ENCODE data around the gene DMGDH.

Gene DMGDH

GRCh38 chr5:79069488-79070349 is at the start of gene DMGDH, which contains the start of gene BHMT2:
TSS of gene DMGDH (minus strand) at chr5:79069674. CDS start at chr5:79069620, 54 bp downstream.
TSS of gene BHMT2 (plus strand) at chr5:79069767. CDS start at chr5:79069783, 16 bp downstream.
- Histone ChIP-seq H3K4me2 (no peak within 1 kb of the TSS), H3K9me3 (replicated peaks in 1 of 11) (peaks cover 10 to 24% (median 17%) of the 10 kb centered on the region in 11 experiments; a peak in 19 of 22 replicates), H3K4me3 (no peak within 1 kb of the TSS), H3K9ac (no peak within 1 kb of the TSS), H3K36me3 (no peaks in the 10 kb centered on the region), H4K20me1 (no peaks in the 10 kb centered on the region), H3K27ac (no peak within 1 kb of the TSS), H3K27me3 (no peaks in the 10 kb centered on the region), H3K4me1 (no peaks in the 10 kb centered on the region)
- TF ChIP-seq Cebpa-rat (IDR thresholded peaks at IDR 0.05), result no peak

GRCh38 chr5:79112703-79113058 is 43.2 kb upstream of the DMGDH start:
- Histone ChIP-seq H3K4me3 (no peak overlapping the region), H4K20me1 (no peaks in the 10 kb centered on the region), H3K36me3 (no peaks in the 10 kb centered on the region), H3K27me3 (no peaks in the 10 kb centered on the region), H3K9me3 (replicated peaks in 1 of 11) (peaks cover 0 to 10% (median 5%) of the 10 kb centered on the region in 11 experiments; a peak in 10 of 22 replicates), H3K4me1 (peaks cover 0 to 15% (median under 1%) of the 10 kb centered on the region in 10 experiments; a peak in 12 of 20 replicates), H3K9ac (no peak overlapping the region), H3K4me2 (no peak overlapping the region), H3K27ac (no peak overlapping the region)
- TF ChIP-seq Cebpa-rat (IDR thresholded peaks at IDR 0.05), result no peak

- Histone ChIP-seq H3K4me3 (no peak overlapping the region), H3K4me1 (peaks cover 3 to 20% (median 6%) of the 10 kb centered on the region in 10 experiments; a peak in 14 of 20 replicates), H3K36me3 (no peaks in the 10 kb centered on the region), H3K27ac (no peak overlapping the region), H3K4me2 (no peak overlapping the region), H3K27me3 (no peaks in the 10 kb centered on the region), H4K20me1 (no peaks in the 10 kb centered on the region), H3K9ac (no peak overlapping the region), H3K9me3 (replicated peaks in 1 of 11) (peaks cover 0 to 10% (median 5%) of the 10 kb centered on the region in 11 experiments; a peak in 10 of 22 replicates)
- TF ChIP-seq Cebpa-rat (IDR thresholded peaks at IDR 0.05), result no peak
These were observed 42.7 kb upstream of the DMGDH start for GRCh38 chr5:79111960-79112702.

GRCh38 chr5:79111387-79111959 is 42.0 kb upstream of the DMGDH start, which contains the start of gene BHMT:
TSS of gene BHMT (plus strand) at chr5:79111809. CDS start at chr5:79111886, 77 bp downstream.
- Histone ChIP-seq H3K9ac (no peak within 1 kb of the TSS), H3K4me3 (no peak within 1 kb of the TSS), H3K36me3 (no peaks in the 10 kb centered on the region), H3K27ac (no peak within 1 kb of the TSS), H3K27me3 (no peaks in the 10 kb centered on the region), H4K20me1 (no peaks in the 10 kb centered on the region), H3K4me1 (peaks cover 10 to 27% (median 11%) of the 10 kb centered on the region in 10 experiments; a peak in 14 of 20 replicates), H3K9me3 (replicated peaks in 1 of 11) (peaks cover 0 to 10% (median 5%) of the 10 kb centered on the region in 11 experiments; a peak in 10 of 22 replicates), H3K4me2 (no peak within 1 kb of the TSS)
- TF ChIP-seq Cebpa-rat (IDR thresholded peaks at IDR 0.05), result no peak

- Histone ChIP-seq H3K27ac (no peak overlapping the region), H3K4me2 (no peak overlapping the region)
- TF ChIP-seq Cebpa-rat (IDR thresholded peaks at IDR 0.05), result no peak
These were observed 40.3 kb upstream of the DMGDH start for GRCh38 chr5:79109527-79110492.

GRCh38 chr5:79108792-79109191 is 39.3 kb upstream of the DMGDH start:
- H3K9ac ChIP-seq, result no peak overlapping the region
- H3K27ac ChIP-seq, result no peak overlapping the region
- no peaks in the 10 kb centered on the region for H4K20me1 ChIP-seq
- H3K4me2 ChIP-seq, result 0 out of 22 replicates have a peak overlapping the region, but pooled peaks of 1 of the 11 experiments have one; percentile 83
- H3K4me1 ChIP-seq, result peaks cover 10 to 34% (median 11%) of the 10 kb centered on the region in 10 experiments; a peak in 14 of 20 replicates
- H3K9me3 ChIP-seq (replicated peaks in 1 of 11), result peaks cover 0 to 10% (median 5%) of the 10 kb centered on the region in 11 experiments; a peak in 10 of 22 replicates
- no peak for TF ChIP-seq Cebpa-rat (IDR thresholded peaks at IDR 0.05)
- no peak overlapping the region for H3K4me3 ChIP-seq
- H3K27me3 ChIP-seq, result no peaks in the 10 kb centered on the region
- no peaks in the 10 kb centered on the region for H3K36me3 ChIP-seq

More at GRCh38 chr5:79109527-79110492, 40.3 kb upstream of the DMGDH start:
- H4K20me1 ChIP-seq, result no peaks in the 10 kb centered on the region
- peaks cover 0 to 10% (median 5%) of the 10 kb centered on the region in 11 experiments; a peak in 10 of 22 replicates for H3K9me3 ChIP-seq (replicated peaks in 1 of 11)
- no peaks in the 10 kb centered on the region for H3K36me3 ChIP-seq
- peaks cover 10 to 34% (median 11%) of the 10 kb centered on the region in 10 experiments; a peak in 14 of 20 replicates for H3K4me1 ChIP-seq
- no peak overlapping the region for H3K9ac ChIP-seq
- H3K4me3 ChIP-seq, result no peak overlapping the region
- no peaks in the 10 kb centered on the region for H3K27me3 ChIP-seq

- no peak overlapping the region for H3K9ac ChIP-seq
- H4K20me1 ChIP-seq, result no peaks in the 10 kb centered on the region
- no peak overlapping the region for H3K27ac ChIP-seq
- H3K4me3 ChIP-seq, result no peak overlapping the region
- peak overlapping the region in 4 of 11 experiments; percentile 62 to 88 (median 76); a peak in 7 of 22 replicates for H3K4me2 ChIP-seq
- peaks cover 0 to 10% (median 5%) of the 10 kb centered on the region in 11 experiments; a peak in 10 of 22 replicates for H3K9me3 ChIP-seq (replicated peaks in 1 of 11)
- H3K36me3 ChIP-seq, result no peaks in the 10 kb centered on the region
- H3K27me3 ChIP-seq, result no peaks in the 10 kb centered on the region
- no peak for TF ChIP-seq Cebpa-rat (IDR thresholded peaks at IDR 0.05)
- H3K4me1 ChIP-seq, result peaks cover 10 to 34% (median 11%) of the 10 kb centered on the region in 10 experiments; a peak in 14 of 20 replicates
These were observed 38.6 kb upstream of the DMGDH start for GRCh38 chr5:79108086-79108485.

Data from BLaER1 treated with 17β-estradiol and CSF1 and Interleukin-3, amounts not matched to agents 10 nM and 100 nM (cell line).